ENCODE results near the gene GCC1.

GRCh38 chr7:127536394-127536691 is 49.1 kb downstream of the GCC1 start:
- TF ChIP-seq SUZ12 (IDR thresholded peaks at IDR 0.05; ENCODE audit: extremely low read depth, insufficient read depth, insufficient read length), result no peak
- no peak for TF ChIP-seq YY1 (IDR thresholded peaks at IDR 0.05; ENCODE audit: insufficient read depth, insufficient read length)
- no peak for TF ChIP-seq ZNF274 (IDR thresholded peaks at IDR 0.05; ENCODE audit: low read depth, low read length)

Measured in NT2/D1 (cell line).